B cell (primary cell): Measurements from ENCODE around the gene DCLK1.

Source experiments
- CTCF ChIP-seq: fragments of 200-600 bp; IDR thresholded peaks from one replicate; pipeline ENCODE4 v1.8.0; 2022; ENCODE audit warnings: antibody characterized with exemption, mild to moderate bottlenecking
- EZH2 ChIP-seq: IDR thresholded peaks from 2 replicates; pipeline ENCODE4 v1.6.1; 2012; ENCODE audit warnings: borderline replicate concordance, low read depth, mild to moderate bottlenecking, moderate library complexity, low read length; ENCODE audit not compliant: insufficient read depth, poor library complexity, severe bottlenecking

GRCh38 chr13:35744144-35744543 lies 387.0 kb downstream of the DCLK1 start:
- TF ChIP-seq CTCF (no peak), EZH2 (no peak)
